NCI-H128 (cell line): ENCODE data around the gene FLOT1.
"Not testable (repeated sequence)": the region's sequence is repeated elsewhere in the genome, so short reads cannot be mapped to it uniquely, and the experiment has no call there.

ENCODE experiments used
- DNase-seq: peaks from one replicate; lab custom pipeline; 2025; ENCODE audit not compliant: unreplicated experiment; lab: John Stamatoyannopoulos, UW

The FLOT1 gene

DNA sequence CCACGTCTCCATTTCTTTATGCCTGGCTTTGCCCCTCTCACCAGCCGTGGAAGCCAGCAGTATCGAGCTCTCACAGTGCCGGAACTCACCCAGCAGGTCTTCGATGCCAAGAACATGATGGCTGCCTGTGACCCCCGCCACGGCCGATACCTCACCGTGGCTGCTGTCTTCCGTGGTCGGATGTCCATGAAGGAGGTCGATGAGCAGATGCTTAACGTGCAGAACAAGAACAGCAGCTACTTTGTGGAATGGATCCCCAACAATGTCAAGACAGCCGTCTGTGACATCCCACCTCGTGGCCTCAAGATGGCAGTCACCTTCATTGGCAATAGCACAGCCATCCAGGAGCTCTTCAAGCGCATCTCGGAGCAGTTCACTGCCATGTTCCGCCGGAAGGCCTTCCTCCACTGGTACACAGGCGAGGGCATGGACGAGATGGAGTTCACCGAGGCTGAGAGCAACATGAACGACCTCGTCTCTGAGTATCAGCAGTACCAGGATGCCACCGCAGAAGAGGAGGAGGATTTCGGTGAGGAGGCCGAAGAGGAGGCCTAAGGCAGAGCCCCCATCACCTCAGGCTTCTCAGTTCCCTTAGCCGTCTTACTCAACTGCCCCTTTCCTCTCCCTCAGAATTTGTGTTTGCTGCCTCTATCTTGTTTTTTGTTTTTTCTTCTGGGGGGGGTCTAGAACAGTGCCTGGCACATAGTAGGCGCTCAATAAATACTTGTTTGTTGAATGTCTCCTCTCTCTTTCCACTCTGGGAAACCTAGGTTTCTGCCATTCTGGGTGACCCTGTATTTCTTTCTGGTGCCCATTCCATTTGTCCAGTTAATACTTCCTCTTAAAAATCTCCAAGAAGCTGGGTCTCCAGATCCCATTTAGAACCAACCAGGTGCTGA lies 18.4 kb downstream of the FLOT1 start:
- not testable (repeated sequence) for DNase-seq

DNA sequence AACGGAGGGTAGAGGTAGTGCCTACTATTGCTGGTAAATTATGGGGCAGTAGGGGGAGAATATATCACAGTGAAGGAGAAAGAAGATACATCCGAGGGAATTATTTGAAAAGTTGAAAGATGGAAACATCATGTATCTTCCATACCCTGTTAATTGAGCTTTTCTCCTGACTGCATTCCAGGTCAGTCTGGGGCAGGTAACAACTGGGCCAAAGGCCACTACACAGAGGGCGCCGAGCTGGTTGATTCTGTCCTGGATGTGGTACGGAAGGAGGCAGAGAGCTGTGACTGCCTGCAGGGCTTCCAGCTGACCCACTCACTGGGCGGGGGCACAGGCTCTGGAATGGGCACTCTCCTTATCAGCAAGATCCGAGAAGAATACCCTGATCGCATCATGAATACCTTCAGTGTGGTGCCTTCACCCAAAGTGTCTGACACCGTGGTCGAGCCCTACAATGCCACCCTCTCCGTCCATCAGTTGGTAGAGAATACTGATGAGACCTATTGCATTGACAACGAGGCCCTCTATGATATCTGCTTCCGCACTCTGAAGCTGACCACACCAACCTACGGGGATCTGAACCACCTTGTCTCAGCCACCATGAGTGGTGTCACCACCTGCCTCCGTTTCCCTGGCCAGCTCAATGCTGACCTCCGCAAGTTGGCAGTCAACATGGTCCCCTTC lies 19.2 kb downstream of the FLOT1 start:
- DNase-seq, result not testable (repeated sequence)

DNA sequence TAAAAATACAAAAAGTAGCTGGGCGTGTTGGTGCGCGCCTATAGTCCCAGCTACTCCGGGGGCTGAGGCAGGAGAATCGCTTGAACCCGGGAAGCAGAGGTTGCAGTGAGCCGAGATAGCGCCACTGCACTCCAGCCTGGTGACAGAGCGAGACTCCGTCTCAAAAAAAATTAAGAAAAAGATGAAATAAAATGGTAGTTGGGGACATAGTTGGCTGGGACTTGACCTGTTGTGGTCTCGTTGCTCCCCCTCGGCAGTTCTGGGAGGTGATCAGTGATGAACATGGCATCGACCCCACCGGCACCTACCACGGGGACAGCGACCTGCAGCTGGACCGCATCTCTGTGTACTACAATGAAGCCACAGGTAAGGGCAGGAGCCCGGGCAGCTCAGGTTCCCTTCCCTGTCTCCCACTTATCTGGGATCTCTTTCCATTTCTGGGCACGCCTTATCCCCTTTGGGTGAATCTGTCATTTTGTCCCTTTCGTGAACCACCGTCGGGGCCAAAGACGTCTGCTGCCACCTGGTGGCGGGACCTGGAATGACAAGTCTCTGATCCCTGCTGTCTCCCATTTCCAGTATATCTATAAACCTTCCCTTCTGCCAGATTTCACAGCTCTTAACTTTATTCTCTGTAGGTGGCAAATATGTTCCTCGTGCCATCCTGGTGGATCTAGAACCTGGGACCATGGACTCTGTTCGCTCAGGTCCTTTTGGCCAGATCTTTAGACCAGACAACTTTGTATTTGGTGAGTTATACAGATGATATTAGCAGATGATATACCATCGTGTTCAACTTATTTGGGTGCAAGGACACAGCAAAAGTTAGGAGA lies 20.0 kb downstream of the FLOT1 start:
- peak; percentile 47 for DNase-seq

DNA sequence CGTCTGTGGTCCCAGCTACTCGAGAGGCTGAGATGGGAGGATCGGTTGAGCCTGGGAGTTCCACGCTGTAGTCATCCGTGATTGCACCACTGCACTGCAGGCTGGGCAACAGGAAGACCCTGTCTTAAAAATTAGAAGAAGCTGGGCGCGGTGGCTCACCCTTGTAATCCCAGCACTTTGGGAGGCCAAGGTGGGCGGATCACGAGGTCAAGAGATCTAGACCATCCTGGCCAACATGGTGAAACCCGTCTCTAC lies 20.5 kb downstream of the FLOT1 start:
- DNase-seq, result not testable (repeated sequence)

DNA sequence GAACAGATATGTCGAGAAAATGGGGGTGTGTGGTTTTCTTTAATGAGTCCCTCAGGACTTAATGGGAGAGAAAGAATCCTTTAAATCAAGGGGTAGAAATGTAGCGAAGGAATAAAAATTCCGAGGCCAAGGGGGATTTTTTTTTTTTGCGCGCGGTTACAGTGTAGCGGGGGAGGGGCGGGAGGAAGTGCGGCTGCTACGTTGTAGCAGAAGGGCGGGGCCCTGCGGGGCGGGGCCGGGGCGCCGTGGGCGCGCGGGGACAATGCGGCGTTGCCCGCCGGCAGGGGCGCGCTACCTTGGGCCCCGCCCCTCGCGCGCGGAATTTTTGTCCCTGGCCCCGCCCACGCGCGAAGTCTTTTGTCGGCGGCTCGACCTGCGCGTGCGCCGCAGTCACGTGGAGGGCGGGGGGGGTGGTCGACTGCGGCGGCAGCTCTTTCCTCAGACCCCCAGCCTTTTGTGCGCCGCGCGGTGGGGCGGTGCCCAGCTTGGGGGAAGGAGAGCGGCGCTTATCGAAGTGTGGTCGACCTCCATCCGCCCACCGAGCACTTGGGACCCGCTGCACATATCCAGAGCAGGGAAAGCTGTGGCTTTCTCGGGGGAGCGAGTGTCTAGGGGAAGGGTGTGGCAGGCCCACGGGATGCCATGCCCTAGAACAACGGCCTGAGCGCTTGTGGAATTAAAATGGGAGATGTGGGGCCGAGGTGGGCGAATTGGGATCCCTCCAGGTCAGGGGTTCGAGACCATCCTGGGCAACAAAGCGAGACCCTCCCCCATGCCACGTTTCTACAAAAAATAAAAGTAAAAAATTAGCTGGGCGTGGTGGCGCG lies 21.1 kb downstream of the FLOT1 start:
- peak; percentile 72 for DNase-seq

DNA sequence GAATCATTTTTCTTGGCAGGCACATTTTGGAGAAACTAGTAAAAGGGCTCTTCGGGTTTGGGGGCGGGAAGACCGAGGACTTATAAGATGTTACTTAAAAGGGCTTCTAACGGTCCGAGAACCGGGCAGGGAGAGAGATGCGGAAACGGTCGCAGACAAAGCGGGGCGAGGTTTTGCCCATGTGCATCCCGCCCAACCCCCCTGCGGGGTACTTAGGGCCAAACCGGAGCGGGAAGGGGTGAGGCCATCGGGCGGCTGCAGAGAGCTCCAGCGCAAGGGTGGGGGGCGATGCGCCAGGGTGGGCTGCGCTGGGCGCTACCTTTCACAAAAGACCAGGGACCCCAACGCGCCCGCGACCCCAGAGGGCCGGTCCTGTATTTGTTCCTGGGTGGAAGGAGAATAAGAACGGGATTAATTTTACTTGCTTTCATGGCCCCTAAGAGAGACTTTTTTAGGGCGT lies 21.7 kb downstream of the FLOT1 start:
- peak; percentile 22 for DNase-seq

DNA sequence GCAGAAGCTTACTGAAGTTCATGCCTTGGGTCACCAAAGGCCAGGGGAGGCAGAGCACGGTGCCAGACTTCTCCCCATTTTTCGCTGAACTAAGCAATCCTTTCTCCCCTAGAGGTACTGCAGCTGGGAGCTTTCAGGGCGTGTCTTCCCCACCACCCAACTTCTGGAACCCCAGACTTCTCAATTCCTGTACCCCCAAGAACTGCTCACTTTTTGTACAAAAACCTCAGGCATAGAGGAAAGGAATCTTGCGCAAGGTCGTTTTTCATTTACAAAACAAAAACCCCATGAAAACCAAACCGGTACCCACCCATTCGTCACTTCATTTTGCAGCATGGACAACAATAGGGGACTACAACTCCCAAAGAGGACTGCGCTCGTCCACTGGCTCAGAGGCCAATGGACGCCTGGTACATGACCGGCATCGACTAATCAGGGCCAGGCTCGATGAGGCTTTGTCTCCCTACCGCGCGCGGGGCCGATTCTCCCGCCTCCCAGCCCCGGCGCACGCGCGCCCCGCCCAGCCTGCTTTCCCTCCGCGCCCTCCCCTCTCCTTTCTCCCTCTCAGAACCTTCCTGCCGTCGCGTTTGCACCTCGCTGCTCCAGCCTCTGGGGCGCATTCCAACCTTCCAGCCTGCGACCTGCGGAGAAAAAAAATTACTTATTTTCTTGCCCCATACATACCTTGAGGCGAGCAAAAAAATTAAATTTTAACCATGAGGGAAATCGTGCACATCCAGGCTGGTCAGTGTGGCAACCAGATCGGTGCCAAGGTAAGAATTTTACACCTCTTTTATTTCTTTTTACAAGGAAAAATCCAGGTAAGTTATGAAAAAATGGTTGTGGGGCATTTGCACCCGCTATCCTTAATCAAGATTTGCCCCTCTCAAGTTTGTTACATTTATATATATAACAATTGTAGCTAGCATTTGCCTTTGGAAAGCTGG lies 22.4 kb downstream of the FLOT1 start, which contains the start of gene TUBB:
TUBB (plus strand) TSS at position 562 of the 947 bp plus-strand sequence; CDS start at position 717, 155 bp downstream.
- peak; percentile 94 for DNase-seq

DNA sequence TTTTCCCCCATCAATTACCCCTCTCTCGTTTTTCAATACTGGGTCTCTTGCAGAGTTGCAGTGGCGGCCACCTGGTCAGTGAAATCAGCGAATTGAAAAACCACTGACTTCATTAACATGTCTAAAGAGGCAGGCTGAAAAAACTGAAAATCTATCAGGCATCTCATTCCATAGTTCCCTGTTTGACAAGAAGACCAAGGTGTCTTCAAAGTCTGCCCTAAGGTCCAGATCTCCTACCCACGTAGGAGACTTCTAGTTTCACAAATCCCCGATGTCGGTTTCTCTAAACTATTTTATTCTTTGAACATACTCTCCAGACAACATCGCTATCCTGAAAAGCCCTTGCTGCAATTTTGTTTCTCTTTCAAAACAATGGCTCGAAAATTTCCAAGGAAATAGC lies 23.1 kb downstream of the FLOT1 start:
- no peak for DNase-seq

DNA sequence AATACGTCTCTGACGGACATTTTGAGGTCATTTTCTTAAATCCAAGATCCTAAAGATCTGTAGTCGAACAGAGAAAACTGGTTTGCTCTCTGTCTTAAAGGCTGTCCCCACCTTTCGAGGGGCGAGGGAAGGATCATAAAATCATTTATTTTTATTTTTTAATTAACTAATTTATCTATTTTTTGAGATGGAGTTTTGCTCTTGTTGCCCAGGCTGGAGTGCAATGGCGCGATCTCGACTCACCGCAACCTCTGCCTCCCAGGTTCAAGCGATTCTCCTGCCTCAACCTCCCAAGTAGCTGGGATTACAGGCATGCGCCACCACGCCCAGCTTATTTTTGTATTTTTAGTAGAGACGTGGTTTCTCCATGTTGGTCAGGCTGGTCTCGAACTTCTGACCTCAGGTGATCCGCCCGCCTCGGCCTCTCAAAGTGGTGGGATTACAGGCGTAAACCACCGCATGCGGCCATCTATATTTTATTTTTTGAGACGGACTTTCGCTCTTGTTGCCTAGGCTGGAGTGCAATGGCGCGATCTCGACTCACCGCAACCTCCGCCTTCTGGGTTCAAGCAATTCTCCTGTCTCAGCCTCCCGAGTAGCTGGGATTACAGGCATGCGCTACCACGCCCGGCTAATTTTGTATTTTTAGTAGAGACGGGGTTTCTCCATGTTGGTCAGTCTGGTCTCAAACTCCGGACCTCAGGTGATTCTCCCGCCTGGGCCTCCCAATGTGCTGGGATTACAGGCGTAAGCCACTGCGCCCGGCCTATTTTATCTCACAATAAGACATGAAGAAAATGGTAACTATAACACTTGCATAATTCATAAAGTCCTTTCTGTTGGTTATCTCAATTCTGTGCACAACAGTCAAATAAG lies 24.4 kb downstream of the FLOT1 start:
- DNase-seq, result not testable (repeated sequence)

DNA sequence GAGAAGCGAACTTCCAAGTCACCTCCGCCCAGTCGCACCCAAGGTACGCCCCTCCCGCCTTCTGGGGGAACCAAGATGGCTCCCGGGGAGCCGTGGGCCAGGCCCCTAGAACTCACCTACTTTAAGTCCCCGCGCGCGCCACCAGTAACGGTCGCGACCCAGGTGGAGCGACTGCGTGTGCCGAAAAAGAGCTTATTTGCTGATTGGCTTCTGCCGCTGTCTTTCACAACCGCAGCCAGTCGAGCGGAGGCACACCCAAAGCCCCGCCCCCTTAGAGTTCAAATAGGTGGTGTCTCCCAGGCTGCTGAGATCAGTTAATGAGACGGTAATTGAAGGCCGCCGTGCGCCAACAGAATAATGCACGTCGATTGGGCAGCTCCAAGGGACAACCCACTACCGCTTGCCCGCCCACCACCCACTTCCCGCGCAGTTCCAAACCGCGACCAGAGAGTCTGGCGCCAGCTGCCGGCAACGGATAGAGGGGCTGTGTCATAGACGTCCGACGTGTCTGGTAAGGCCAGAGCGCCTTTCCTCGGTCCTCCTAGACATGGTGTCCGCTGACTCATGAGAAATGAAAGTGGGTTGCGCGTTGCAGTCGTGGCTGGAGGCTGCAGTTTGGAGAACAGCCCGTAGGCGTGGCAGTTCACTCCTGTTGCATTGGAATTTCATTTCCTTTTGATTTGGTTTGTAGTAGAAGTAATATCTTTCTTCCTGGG lies 25.2 kb downstream of the FLOT1 start, which contains the start of gene MDC1:
MDC1 (minus strand) TSS at position 153 of the 716 bp plus-strand sequence. CDS start 2,106 bp downstream, outside the sequence.
- peak; percentile 100 for DNase-seq

DNA sequence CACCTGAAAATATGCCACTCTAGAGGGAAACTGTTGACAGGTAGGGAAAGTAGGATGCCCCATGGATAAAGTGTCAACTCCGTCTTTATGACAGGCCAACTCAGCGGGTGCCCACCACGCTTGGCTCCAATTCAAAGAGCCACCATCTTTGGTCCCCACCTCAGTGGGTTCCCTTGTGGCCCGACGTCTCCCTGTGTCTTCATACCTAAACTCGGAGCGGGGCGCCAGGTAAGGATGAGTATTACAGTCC lies 25.7 kb downstream of the FLOT1 start:
- no peak for DNase-seq

DNA sequence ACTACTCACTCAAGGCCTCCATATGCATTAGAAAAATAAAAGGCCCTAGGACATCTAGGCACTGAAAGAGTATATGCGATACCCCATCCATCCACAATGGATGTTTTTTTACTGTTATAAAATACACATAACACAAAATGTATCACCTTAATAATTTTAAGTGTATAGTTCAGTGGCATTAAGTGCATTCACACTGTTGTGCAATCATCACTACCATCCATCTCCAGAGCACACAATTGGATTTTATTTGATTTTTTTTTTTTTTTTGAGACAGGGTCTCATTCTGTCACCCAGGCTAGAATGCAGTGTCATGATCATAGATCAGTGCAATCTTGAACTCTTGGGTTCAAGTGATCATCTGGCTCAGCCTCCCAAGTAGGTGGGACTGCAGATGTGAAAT lies 28.2 kb downstream of the FLOT1 start:
- DNase-seq, result no peak

DNA sequence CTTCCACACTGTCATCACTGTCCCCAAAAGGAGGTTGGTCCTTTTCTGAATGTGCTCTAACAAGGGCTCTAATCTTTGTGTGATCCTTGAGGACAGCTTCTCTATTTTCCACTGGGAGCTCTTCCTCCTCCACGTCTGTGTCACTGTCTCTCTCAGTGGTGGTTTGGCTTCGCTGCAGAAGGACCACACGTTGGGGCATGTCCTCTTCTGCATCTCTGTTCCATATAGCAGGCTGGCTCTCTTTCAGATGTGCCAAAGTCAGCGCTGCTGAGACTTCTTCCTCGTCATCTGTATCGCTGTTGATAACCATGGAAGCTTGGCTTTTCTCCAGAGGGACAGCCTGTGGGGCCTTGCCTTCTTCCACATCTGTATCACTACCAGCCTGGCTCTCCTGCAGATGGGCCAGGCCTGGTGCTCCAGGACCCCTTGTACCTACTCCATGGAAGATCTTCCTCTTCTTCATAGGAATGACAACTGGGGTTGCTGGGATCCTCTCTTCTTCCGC lies 30.0 kb downstream of the FLOT1 start:
- no peak for DNase-seq

DNA sequence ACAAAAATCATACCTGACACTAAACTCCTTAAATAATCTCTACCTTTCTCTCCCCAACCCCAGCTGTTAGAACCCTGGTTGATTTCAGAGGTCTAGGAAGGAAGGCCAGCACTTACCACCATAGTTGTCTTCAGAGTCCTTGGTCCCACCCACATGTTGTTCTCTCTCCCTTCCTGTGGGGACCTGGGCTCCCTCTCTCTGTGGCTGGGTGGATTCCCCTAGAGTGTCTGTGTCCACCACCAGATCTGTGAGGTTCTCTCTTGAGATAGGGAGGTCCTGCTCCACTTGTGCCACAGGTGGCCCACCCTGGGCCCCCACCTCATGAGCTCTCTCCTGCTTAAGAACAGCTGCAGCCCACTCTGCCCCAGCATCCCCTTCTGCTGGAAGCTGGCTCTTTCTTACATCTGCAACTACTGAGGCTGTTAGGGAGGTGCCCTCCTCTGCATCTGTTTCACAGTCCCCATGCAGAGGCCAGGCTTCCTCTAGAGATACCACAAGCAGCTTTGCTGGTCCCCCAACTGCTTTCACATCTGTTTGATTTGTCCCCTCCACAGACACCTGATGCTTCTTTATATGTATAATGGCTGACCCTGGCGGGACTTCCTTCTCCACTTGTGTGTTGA lies 30.6 kb downstream of the FLOT1 start:
- DNase-seq, result no peak

DNA sequence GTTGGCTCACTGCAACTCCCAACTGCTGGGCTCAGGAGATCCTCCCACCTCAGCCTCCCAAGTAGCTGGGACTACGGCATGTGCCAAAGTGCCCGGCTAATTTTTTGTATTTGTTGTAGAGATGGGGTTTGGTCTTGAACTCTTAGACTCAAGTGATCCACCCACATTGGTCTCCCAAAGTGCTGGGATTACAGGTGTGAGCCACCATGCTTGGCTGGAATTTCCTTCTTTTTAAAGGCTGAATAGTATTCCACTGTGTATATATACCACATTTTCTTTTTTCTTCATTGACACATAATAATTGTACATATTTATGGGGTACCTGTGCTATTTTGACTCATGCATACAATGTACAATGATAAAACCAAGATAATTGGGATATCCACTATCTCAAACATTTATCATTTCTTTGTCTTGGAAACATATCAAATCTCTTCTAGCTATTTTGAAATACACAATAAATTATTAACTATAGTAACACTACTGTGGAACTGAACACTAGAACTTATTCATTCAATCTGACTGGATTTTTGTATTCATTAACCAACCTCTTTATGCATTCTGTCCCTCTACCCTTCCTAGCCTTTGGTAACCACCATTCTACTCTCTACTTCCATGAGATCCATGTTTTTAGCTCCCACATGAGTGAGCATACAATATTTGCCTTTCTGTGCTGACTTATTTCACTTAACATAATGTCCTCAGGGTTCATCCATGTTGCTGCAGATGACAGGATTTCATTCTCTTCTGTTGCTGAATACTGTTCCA lies 33.2 kb downstream of the FLOT1 start:
- no peak for DNase-seq

DNA sequence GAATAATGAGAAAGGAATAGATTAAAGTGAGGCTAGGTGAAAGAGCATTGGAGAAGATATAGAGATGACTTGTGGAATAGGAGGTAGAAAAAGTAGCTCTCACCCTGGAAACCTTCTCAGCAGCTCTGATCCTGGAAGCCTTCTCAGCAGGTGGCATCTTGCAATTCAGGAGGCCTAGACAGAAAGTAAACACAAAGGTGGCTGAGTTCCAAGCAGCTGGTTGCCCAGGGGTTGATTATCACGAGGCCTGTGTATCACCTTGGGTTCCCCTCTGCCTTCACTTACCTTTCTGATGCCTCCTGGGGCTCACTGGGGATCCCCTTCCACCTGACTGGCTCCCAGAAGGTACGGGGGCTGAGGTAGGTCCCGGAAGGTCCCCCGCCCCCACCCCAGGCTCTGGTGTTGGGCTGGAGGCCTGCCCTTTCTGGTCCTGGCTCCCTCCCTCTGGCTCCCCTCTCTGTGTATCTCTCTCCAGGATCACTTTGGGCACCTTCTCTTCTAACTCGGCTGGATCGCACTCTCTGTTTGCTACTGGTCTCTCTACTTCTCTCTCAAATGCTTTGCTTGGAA lies 35.1 kb downstream of the FLOT1 start:
- peak; percentile 39 for DNase-seq
